Left renal cortex interstitium (tissue), 4 donors: ENCODE results near the gene ANKS1A. TPM values are rescaled to one million over a fixed set of nuclear protein-coding genes. Genes with fewer than 3 reads are reported as not detected.

Experiments used
- DNase-seq, 4 donors: peaks; one replicate each; pipeline ENCODE4 v3.0.0-alpha.2; 2013; ENCODE audit warnings: low read depth in 4 of 4, low spot score in 2 of 4, missing footprints in 1 of 4
- polyA plus RNA-seq, 4 donors: library from polyadenylated mRNA; unstranded; fragments of 120-200 nt; gene quantifications; one replicate each; pipeline ENCODE4 v1.2.1, GENCODE V29; 2013; ENCODE audit not compliant: insufficient read length in 4 of 4

Gene ANKS1A
- polyA plus RNA-seq, 4 donors, result 33.1 to 53.7 (median 43.2) TPM

DNA sequence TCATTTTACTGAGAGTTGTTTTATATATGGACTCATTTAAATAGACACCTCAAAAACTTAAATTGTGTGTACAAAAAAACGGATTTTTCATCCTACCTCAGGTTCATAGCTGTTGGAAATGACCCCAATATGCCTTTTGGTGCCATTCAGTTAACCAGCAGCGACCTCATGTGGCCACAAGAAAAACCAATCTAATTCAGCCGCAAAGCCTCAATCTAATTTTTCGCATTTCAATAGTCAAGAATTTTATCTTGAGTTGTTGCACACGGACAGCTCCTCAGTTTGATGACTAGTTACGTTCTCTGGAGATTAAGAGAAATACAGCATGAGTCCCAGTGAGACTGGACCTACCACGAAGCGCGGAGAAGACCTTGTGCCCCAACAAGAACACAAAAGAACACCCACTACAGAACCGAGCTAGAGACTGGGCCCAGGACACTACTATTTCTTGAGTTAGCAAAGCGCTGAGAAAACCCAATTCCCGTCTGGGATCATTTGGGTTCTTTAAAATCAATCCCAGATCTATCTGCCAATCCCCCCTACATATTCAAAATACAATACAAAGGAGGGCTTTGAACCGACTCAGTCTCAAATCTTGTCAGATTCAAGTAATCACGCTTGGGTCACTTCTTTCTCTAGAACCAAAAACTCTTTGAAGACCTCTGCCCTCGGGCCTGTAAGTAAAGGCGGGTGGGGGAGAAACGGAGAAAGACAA is 251.0 kb downstream of the ANKS1A start:
- no peak for DNase-seq

DNA sequence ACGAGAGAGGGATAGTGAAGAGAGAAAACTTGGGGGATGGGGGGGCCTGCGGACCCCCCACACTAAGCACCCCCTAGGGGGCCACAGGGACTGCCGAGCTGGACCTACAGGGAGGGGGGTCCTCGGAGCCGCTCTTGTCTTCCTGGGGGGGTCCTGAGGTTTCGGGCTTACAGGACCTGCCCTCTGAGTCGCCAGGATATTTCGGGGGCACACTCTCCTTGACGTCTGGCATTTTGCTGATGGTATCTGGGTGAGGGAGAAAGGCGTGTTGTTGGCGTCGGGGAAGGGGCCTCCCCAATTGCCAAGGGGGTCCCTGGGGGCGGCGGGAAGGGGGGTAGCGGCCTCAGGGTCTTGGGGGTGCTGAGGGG is 251.6 kb downstream of the ANKS1A start:
- no peak for DNase-seq

Other genes starting within 250 kb of the ANKS1A start
- 10 to 100 TPM; 47.9 to 50.3 (median 48.8) TPM for gene ILRUN, start 192.5 kb upstream of the ANKS1A start, polyA plus RNA-seq
- gene SNRPC, start 131.8 kb upstream of the ANKS1A start, polyA plus RNA-seq, result 100 to 1,000 TPM; 129 to 169 (median 148) TPM
- gene BLTP3A, start 97.2 kb upstream of the ANKS1A start, polyA plus RNA-seq, result 10 to 100 TPM; 11.7 to 15.9 (median 14.4) TPM
- gene TAF11, start 1.2 kb upstream of the ANKS1A start, polyA plus RNA-seq, result 10 to 100 TPM; 46.1 to 52.4 (median 48.4) TPM